Lung (tissue), 12 donors: ENCODE measurements around the gene HCAR1. TPM values are rescaled to one million over a fixed set of nuclear protein-coding genes. Genes with fewer than 3 reads are reported as not detected.
A peak's percentile ranks its signal among the peaks of the same experiment; 100 is the strongest.

Source experiments
- ATAC-seq: fragments of 200-7000 bp; cut with Tn5 transposase; one replicate; pipeline ENCODE4 v1.9.1; 2020; ENCODE audit warnings: moderate number of reproducible peaks; ENCODE audit not compliant: insufficient read depth, low FRiP score
- DNase-seq, 3 donors: peaks; one replicate each; pipeline ENCODE4 v3.0.0-alpha.2; 2013 to 2017
- H3K27ac ChIP-seq, 2 donors: one replicate each; pipeline ENCODE4 v1.5.1; 2013; ENCODE audit warnings: mild to moderate bottlenecking in 2 of 2, moderate library complexity in 2 of 2, control low read depth in 1 of 2, inconsistent platforms in 1 of 2, low read depth in 1 of 2, low read length in 1 of 2
- H3K27me3 ChIP-seq, 3 donors: one replicate each; pipeline ENCODE4 v1.5.1; 2013; ENCODE audit warnings: low read length in 2 of 3; ENCODE audit not compliant: control insufficient read depth in 3 of 3, insufficient read depth in 3 of 3
- H3K36me3 ChIP-seq, 4 donors: one replicate each; pipeline ENCODE4 v1.5.1; 2013; ENCODE audit warnings: low read length in 4 of 4, mild to moderate bottlenecking in 1 of 4, moderate library complexity in 1 of 4; ENCODE audit not compliant: control insufficient read depth in 4 of 4, insufficient read depth in 4 of 4
- H3K4me1 ChIP-seq, 5 donors: one replicate each; pipeline ENCODE4 v1.5.1; 2013; ENCODE audit warnings: low read length in 5 of 5, mild to moderate bottlenecking in 2 of 5, moderate library complexity in 1 of 5; ENCODE audit not compliant: control insufficient read depth in 5 of 5, insufficient read depth in 5 of 5
- H3K4me3 ChIP-seq: one replicate; pipeline ENCODE4 v1.5.1; 2013; ENCODE audit warnings: mild to moderate bottlenecking, control low read depth, moderate library complexity
- H3K9ac ChIP-seq, 2 donors: one replicate each; pipeline ENCODE4 v1.5.1; 2013; ENCODE audit warnings: low read length in 2 of 2, control low read depth in 1 of 2; ENCODE audit not compliant: insufficient read depth in 1 of 2
- H3K9me3 ChIP-seq, 4 donors: one replicate each; pipeline ENCODE4 v1.5.1; 2013; ENCODE audit warnings: low read length in 3 of 4, mild to moderate bottlenecking in 1 of 4, moderate library complexity in 1 of 4; ENCODE audit not compliant: control insufficient read depth in 4 of 4, insufficient read depth in 3 of 4
- WGBS, 2 donors: extraction: QIAGEN DNeasy Blood & Tissue Kit; methylation state at CpG; one replicate each; pipeline ENCODE4 v1.1.7; 2013; 5-methylcytosine and 5-hydroxymethylcytosine counted together
- polyA plus RNA-seq, 2 donors: library from polyadenylated mRNA; stranded (reverse); fragments of 200-250 nt; gene quantifications; one replicate each; pipeline ENCODE4 v1.2.1, GENCODE V29; 2013
- total RNA-seq, 2 donors: library from RNA; depleted of rRNA in 1 of 2; stranded (reverse); fragments of >200 nt in 1 of 2; gene quantifications; one replicate each; pipeline ENCODE4 v1.2.1, GENCODE V29; 2014 to 2021
- TF ChIP-seq, protein P1 (sequence below): IDR thresholded peaks from 2 replicates; pipeline ENCODE4 v1.5.1; 2012; ENCODE audit warnings: mild to moderate bottlenecking; ENCODE audit errors: control extremely low read depth, extremely low read depth
- donor health status: control.
- donor health status: control.
- donor health status: Bipolar disorder and iron deficiency.
- donor health status: healthy.
- donor health status: DM: yes; HTN: yes; CAD: no.

HCAR1 gene
- total and polyA plus RNA-seq, 4 donors: 0.29 to 2.2 (median 0.34) TPM

- Histone ChIP-seq H3K9ac (no peak overlapping the region), H3K36me3 (no peaks in the 10 kb centered on the region), H3K9me3 (no peaks in the 10 kb centered on the region), H3K27me3 (no peaks in the 10 kb centered on the region), H3K27ac (no peak overlapping the region), H3K4me1 (no peaks in the 10 kb centered on the region), H3K4me3 (no peak overlapping the region)
- DNase-seq (no peak), ATAC-seq (no peak)
- TF ChIP-seq, protein P1, sequence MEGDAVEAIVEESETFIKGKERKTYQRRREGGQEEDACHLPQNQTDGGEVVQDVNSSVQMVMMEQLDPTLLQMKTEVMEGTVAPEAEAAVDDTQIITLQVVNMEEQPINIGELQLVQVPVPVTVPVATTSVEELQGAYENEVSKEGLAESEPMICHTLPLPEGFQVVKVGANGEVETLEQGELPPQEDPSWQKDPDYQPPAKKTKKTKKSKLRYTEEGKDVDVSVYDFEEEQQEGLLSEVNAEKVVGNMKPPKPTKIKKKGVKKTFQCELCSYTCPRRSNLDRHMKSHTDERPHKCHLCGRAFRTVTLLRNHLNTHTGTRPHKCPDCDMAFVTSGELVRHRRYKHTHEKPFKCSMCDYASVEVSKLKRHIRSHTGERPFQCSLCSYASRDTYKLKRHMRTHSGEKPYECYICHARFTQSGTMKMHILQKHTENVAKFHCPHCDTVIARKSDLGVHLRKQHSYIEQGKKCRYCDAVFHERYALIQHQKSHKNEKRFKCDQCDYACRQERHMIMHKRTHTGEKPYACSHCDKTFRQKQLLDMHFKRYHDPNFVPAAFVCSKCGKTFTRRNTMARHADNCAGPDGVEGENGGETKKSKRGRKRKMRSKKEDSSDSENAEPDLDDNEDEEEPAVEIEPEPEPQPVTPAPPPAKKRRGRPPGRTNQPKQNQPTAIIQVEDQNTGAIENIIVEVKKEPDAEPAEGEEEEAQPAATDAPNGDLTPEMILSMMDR: no peak
- WGBS, 2 donors: 63 to 68% methylated on average over 3 of the region's 3 CpGs
Measured at GRCh38 chr12:122691566-122691965, 39.1 kb downstream of the HCAR1 start.

DNA sequence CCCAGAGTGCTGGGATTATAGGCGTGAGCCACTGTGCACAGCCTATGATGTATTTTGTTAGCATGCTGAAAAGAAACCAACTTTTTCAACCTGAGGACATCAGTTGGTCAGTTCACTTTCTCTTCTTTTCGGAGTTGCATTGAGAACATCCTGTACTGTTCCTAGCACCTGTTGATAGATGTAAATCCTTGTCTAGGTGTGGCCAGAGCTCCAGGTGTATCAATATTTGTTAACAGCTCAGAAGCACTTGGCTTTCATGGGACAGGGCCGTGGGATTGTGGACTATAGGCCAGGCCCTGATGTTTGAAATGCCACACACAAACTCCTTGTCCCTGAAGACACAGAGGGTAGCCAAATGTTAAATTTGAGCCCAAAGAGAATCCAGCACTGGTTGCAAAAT is 42.4 kb downstream of the HCAR1 start:
- no peaks in the 10 kb centered on the region for H3K9me3 ChIP-seq
- ATAC-seq (no peak), DNase-seq (no peak)
- TF ChIP-seq, protein P1: no peak
- 75 to 92% methylated on average over 3 of the region's 3 CpGs for WGBS, 2 donors
- H3K9ac ChIP-seq: no peak overlapping the region
- no peaks in the 10 kb centered on the region for H3K27me3 ChIP-seq
- H3K4me1 ChIP-seq: no peaks in the 10 kb centered on the region
- no peak overlapping the region for H3K4me3 ChIP-seq
- no peak overlapping the region for H3K27ac ChIP-seq
- no peaks in the 10 kb centered on the region for H3K36me3 ChIP-seq

DNA sequence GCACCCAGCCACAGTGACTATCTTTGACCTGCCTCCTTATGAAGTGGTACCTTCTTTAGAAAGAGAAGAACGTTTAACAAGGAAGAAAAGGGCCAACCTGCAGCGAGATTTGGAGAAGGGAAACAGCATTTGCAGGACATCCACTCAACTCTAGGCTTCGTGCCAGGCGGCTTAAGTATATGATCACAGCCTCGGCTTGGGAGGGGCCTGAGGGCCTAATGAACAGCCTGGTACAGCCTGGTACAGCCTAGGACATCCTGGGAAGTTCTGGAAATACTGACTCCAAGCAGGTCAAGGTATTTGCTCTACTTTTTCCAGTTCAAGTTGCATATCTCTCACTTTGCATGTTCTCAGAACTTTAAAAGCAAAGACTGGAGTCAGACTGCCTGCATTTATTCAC is 43.6 kb downstream of the HCAR1 start:
- Histone ChIP-seq H3K36me3 (no peaks in the 10 kb centered on the region), H3K4me3 (no peak overlapping the region), H3K27me3 (no peaks in the 10 kb centered on the region), H3K27ac (no peak overlapping the region), H3K9ac (no peak overlapping the region), H3K9me3 (no peaks in the 10 kb centered on the region), H3K4me1 (no peaks in the 10 kb centered on the region)
- TF ChIP-seq, protein P1: no peak
- ATAC-seq (peak; percentile 75), DNase-seq (peak; percentile 46 to 84 (median 71))
- 45 to 51% methylated on average over 5 of the region's 5 CpGs for WGBS, 2 donors

- no peaks in the 10 kb centered on the region for H3K36me3 ChIP-seq
- H3K4me1 ChIP-seq: peaks cover 0 to under 1% (median 0%) of the 10 kb centered on the region in 5 donors
- no peak overlapping the region for H3K27ac ChIP-seq
- H3K9me3 ChIP-seq: no peaks in the 10 kb centered on the region
- 78 to 82% methylated on average over 3 of the region's 3 CpGs for WGBS, 2 donors
- TF ChIP-seq, protein P1: no peak
- ATAC-seq (no peak), DNase-seq (no peak)
- no peak overlapping the region for H3K4me3 ChIP-seq
- H3K9ac ChIP-seq: no peak overlapping the region
- H3K27me3 ChIP-seq: no peaks in the 10 kb centered on the region
Measured at GRCh38 chr12:122686538-122686937, 44.1 kb downstream of the HCAR1 start.
